Testis (tissue), 5 donors: Measurements from ENCODE around the gene PFN3. TPM values are rescaled to one million over a fixed set of nuclear protein-coding genes. Genes with fewer than 3 reads are reported as not detected.

Source experiments
- DNase-seq: peaks from one replicate; pipeline ENCODE4 v3.0.0-alpha.2; 2019
- H3K27ac ChIP-seq, 2 donors: fragments of 200-600 bp; sonication (generic); one replicate each; pipeline ENCODE4 v1.5.1; 2019
- H3K27me3 ChIP-seq: fragments of 200-600 bp; sonication (generic); one replicate; pipeline ENCODE4 v1.5.1; 2019
- H3K36me3 ChIP-seq: fragments of 200-600 bp; sonication (generic); one replicate; pipeline ENCODE4 v1.5.1; 2017; ENCODE audit warnings: low read depth; ENCODE audit errors: missing control alignments
- H3K4me1 ChIP-seq: fragments of 200-600 bp; sonication (generic); one replicate; pipeline ENCODE4 v1.5.1; 2019
- H3K4me3 ChIP-seq, 2 donors: fragments of 200-600 bp; sonication (generic); one replicate each; pipeline ENCODE4 v1.5.1; 2017 to 2019
- H3K9me3 ChIP-seq: fragments of 200-600 bp; sonication (generic); one replicate; pipeline ENCODE4 v1.5.1; 2017
- POLR2A ChIP-seq: fragments of 450-650 bp; IDR thresholded peaks from one replicate; pipeline ENCODE4 v1.6.1; 2017; ENCODE audit warnings: antibody characterized with exemption, mild to moderate bottlenecking, moderate library complexity
- WGBS, 2 donors: methylation state at CpG; one replicate each; pipeline ENCODE4 v1.1.5; 2018; 5-methylcytosine and 5-hydroxymethylcytosine counted together
- intact Hi-C: fragments of 100-400 bp; cut with DNase I; formaldehyde crosslinking; loops from one replicate; pipeline ENCODE4 v1.15.1; 2023; ENCODE audit warnings: low total_unique reads
- long read RNA-seq, 2 donors: transcript quantifications; one replicate each; lab custom pipeline, GENCODE V29; 2026
- polyA plus RNA-seq: library from polyadenylated mRNA; stranded (reverse); fragments of 350-450 nt; fragmentation: Illumina TruSeq; extraction: RNeasy Lipid Tissue Mini Kit (QIAGEN cat#74804); gene quantifications from one replicate; pipeline ENCODE4 v1.2.3, GENCODE V29; 2014; ENCODE audit warnings: low read depth, low replicate concordance; ENCODE audit not compliant: insufficient read depth
- total RNA-seq, 2 donors: library from RNA; depleted of rRNA; stranded (reverse); fragments of >200 nt; gene quantifications; one replicate each; pipeline ENCODE4 v1.2.3, GENCODE V29; 2016
- TF ChIP-seq, protein P1 (sequence below), 3 experiments: fragments of 450-650 bp in 2 of 3; fragments of 200-600 bp in 1 of 3; sonication (generic) in 1 of 3; IDR thresholded peaks; one replicate each; pipeline ENCODE4 v1.5.1; 2016 to 2019; ENCODE audit warnings: antibody characterized with exemption in 3 of 3, mild to moderate bottlenecking in 2 of 3, moderate library complexity in 1 of 3

PFN3 gene, protein sequence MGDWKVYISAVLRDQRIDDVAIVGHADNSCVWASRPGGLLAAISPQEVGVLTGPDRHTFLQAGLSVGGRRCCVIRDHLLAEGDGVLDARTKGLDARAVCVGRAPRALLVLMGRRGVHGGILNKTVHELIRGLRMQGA
- 10 to 100 TPM; 27.5 to 45.7 TPM for total RNA-seq
- polyA plus RNA-seq: 7.4 TPM
- long read RNA-seq, donor 1, partial matches to known transcripts: 0 of 1 reads
- long read RNA-seq, donor 1, other reads (novel, unspliced or antisense): 0 of 1 reads
- long read RNA-seq, donor 2: 0 reads

DNA sequence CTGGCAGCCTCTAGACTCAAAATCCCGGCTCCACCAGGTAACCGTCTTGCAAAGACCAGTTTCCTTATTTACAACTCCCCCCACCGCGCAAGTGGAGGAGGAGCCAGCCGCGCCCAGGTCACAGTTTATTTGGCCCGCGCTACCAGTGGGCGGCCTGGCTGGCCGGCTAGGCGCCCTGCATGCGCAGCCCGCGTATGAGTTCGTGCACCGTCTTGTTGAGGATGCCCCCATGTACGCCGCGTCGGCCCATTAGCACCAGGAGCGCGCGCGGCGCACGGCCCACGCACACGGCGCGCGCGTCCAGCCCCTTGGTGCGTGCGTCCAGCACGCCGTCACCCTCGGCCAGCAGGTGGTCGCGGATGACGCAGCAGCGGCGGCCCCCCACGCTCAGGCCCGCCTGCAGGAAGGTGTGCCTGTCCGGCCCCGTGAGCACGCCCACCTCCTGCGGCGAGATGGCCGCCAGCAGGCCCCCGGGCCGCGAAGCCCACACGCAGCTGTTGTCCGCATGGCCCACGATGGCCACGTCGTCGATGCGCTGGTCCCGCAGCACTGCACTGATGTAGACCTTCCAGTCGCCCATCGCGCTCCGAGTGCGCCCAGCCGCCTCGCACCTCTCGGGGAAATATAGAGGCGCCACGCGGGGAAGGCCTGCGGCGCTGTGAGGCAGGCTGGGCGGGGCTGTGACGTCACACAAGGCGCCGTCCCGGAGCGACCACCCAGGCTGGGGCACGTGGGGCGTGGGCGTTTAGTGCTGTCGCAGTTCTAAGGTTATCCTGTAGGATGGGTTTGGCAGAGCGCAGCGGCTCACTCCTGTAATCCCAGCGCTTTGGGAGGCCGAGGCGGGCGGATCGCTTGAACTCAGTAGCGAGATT lies at the start of gene PFN3:
Gene PFN3 (minus strand): TSS at position 665 of the 872 bp plus-strand sequence. CDS start 85 bp downstream, at position 580.
- Histone ChIP-seq H3K36me3 (no peaks in the 10 kb centered on the region), H3K27ac (no peak within 1 kb of the TSS), H3K4me1 (peaks cover 21% of the 10 kb centered on the region), H3K27me3 (no peaks in the 10 kb centered on the region), H3K9me3 (no peaks in the 10 kb centered on the region), H3K4me3 (peak within 1 kb of the TSS; percentile 42 to 57)
- TF ChIP-seq, protein P1, sequence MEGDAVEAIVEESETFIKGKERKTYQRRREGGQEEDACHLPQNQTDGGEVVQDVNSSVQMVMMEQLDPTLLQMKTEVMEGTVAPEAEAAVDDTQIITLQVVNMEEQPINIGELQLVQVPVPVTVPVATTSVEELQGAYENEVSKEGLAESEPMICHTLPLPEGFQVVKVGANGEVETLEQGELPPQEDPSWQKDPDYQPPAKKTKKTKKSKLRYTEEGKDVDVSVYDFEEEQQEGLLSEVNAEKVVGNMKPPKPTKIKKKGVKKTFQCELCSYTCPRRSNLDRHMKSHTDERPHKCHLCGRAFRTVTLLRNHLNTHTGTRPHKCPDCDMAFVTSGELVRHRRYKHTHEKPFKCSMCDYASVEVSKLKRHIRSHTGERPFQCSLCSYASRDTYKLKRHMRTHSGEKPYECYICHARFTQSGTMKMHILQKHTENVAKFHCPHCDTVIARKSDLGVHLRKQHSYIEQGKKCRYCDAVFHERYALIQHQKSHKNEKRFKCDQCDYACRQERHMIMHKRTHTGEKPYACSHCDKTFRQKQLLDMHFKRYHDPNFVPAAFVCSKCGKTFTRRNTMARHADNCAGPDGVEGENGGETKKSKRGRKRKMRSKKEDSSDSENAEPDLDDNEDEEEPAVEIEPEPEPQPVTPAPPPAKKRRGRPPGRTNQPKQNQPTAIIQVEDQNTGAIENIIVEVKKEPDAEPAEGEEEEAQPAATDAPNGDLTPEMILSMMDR (IDR thresholded peaks at IDR 0.05): peak in 1 of 3 experiments; percentile 24
- TF ChIP-seq POLR2A: no peak
- intact Hi-C loops: loop anchor here (5.0 to 10.0 kb wide), 2 partner anchors 57 to 105 kb away; partner anchors contain the start of gene DOK3
- 12 to 16% methylated on average over 42 to 82 of the region's 92 CpGs for WGBS, 2 donors
- DNase-seq: peak; percentile 84

DNA sequence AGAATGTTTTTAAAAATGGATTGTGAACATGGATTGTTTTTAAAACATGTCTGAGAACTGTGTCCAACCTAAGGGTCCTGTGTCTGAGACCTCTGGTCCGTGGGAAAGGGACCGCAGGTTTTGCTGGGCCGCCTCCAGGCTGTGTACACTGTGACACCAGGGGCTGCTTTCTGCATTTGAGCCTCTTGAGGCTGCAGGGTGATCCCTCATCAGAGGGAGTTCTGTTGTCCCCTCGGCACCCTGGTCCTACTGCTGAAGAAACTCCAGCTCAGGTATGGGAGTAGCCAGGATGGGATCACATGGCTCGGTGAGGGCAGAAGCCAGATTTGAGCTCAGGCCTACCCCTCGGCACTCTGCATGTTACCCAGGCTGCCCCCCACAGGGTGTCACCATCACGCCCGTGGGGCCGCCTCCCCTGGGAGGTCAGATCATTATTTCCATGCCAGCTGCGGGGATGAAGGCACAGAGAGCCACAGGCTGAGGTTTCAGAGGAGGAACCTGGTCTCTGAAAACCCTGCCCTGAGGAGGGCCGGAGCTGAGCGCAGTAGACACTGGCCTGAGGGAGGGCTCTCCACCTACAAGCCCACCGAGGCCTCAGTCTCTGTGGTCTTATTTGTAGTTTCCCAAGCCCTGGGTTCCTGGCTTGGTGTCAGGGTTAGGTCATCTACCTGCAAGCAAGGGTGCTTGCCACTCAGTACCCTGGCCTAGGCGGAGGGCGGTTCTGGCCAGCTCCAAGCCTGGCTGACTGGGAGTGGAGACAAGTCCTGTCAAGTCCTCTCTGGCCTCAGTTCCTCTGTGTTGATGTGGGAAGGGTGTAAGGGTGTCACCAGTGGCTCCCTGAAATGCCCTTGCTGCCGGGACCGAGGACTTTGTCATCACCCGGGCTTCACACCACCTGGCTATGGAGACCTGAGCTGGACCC lies 48.9 kb upstream of the PFN3 start:
- no peak overlapping the region for H3K27ac ChIP-seq

DNA sequence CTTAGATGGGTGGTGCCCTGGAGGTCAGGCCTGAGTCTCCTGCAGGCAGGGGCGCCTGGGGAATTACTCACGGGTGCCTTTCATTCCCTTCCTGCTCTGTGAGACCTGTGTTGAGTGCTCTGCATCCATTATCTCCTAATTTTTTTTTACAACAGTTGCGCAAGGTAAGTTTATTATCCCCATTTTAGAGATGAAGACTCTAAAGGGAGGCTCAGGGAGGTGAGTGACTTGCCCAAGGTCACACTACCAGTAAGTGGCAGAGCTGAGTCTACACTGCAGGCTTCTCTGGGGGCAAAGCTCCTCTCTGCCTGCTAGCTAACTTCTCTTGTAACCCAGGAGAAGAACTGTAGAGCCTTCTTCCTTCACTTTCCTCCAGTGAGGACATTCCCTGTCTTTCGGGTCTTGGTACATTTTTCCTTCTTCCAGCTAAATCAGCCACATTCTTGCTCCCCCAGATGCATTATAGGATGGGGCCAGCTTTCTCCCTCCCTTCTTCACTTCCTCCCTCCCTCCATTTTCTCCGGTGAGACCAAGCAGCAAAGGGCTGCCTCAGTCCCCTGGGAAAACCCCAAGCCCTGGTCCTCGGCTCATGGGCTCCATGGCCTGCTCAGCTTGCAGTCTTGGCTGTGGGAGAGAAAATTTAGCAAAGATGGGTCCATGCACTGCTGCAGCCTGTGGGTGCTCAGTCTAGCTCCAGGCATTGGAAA lies 47.9 kb upstream of the PFN3 start:
- intact Hi-C loops: no loop called here
- Histone ChIP-seq H3K4me1 (peaks cover 17% of the 10 kb centered on the region), H3K9me3 (no peaks in the 10 kb centered on the region), H3K36me3 (no peaks in the 10 kb centered on the region), H3K27me3 (no peaks in the 10 kb centered on the region), H3K4me3 (no peak overlapping the region), H3K27ac (no peak overlapping the region)
- DNase-seq: no peak
- WGBS, 2 donors: 77% methylated on average over 6 of the region's 6 CpGs
- TF ChIP-seq, protein P1 (IDR thresholded peaks at IDR 0.05): no peak
- no peak for TF ChIP-seq POLR2A

More for the DNA sequence above, 48.9 kb upstream of the PFN3 start:
- intact Hi-C loops: no loop called here
- Histone ChIP-seq H3K9me3 (no peaks in the 10 kb centered on the region), H3K27me3 (no peaks in the 10 kb centered on the region), H3K4me1 (peaks cover 26% of the 10 kb centered on the region), H3K4me3 (no peak overlapping the region), H3K36me3 (no peaks in the 10 kb centered on the region)
- DNase-seq: no peak
- TF ChIP-seq, protein P1 (IDR thresholded peaks at IDR 0.05): no peak
- TF ChIP-seq POLR2A: no peak
- WGBS, 2 donors: 85 to 93% methylated on average over 12 to 18 of the region's 18 CpGs

DNA sequence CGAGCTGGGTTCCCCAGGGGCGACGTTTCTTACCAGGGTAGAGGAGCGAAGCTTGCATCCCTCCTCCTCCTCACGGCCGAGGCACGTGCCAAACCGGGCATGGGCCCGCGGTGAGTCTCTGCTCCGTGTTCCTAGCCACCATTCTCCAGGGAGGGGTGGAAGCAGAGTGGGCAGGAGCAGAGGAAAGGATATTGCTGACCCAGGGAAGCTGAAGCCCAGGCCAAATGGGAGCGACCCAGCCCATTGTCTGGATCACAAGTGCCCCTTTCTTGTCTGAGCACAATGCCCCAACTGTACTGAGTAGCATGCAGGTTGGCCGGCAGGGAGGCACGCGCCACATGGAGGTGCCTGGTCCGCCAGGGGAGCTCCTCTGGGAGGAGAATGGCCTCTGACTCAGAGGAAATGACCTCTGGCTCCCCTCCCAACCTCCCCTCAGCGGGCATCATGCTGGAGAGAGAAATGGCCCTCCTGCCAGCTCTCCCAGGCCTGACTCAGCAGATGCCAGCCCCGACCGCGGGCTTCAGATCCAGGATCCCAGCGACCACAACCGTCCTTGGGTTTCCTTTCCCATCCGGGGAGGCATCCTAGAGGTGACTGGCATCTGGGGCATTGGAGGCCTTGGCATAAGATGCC lies 47.3 kb upstream of the PFN3 start:
- Histone ChIP-seq H3K4me1 (peaks cover 16% of the 10 kb centered on the region), H3K36me3 (no peaks in the 10 kb centered on the region), H3K4me3 (peak overlapping the region in 1 of 2 donors; percentile 65), H3K27me3 (no peaks in the 10 kb centered on the region), H3K27ac (no peak overlapping the region), H3K9me3 (no peaks in the 10 kb centered on the region)
- no peak for TF ChIP-seq POLR2A
- TF ChIP-seq, protein P1 (IDR thresholded peaks at IDR 0.05): no peak
- 0 to 14% methylated on average over 5 to 23 of the region's 23 CpGs for WGBS, 2 donors
- DNase-seq: peak; percentile 68
- intact Hi-C loops: no loop called here
